ENCODE measurements around the gene CCR6. TPM values are rescaled to one million over a fixed set of nuclear protein-coding genes. Genes with fewer than 3 reads are reported as not detected.

Gene CCR6
- total RNA-seq, 4 donors from 2014 or later = 0.23 to 2.4 (median 0.57) TPM; not detected in 1

DNA sequence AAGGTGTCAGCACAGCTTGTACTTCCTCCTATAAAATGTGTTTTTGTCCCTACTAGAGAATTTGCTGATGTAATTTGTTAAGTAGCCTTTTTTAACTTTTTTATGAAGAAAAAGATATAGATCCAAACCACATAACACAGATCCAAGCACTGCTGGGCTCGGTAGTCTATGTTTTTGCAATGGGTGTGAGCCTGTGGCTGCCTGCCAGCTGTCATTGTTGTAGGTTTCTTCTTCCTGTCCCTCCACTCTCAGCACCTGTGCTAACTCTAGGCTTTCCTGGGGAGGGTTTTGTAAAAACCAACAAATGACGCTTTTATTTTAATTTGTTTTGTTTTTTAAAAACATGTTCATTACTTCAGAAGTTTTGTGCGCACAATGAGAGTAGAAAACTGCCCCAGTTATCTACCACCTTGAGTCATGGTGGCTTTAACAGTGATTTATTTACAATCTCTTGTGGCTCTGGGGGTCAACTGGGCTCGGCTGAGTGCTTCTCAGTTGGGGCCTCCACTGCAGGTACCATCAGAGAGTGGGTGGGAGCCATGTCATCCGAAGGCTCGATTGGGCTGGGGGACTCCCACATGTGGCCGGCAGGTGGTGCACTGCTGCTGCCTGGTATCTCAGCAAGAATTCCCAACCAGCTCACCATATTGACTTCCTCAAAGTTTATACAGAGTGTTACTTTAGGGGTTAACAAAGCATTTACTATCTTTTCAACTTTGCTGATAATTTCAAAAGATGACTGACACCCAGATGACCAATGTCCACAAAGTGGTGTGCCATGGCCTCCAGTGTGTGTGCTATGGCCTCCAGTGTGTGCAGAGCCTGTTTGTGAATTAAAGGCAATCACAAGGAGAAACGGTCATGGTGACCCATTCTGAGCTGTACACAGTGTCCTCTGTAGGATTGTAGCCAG lies 3.0 kb upstream of the CCR6 start:
- 55 to 68% methylated on average over 7 to 8 of the region's 8 CpGs for WGBS, 2 donors
- H3K27ac ChIP-seq = peak overlapping the region in 2 of 4 donors; percentile 3 to 39
- TF ChIP-seq POLR2A (IDR thresholded peaks at IDR 0.05) = no peak
- TF ChIP-seq, protein P1, sequence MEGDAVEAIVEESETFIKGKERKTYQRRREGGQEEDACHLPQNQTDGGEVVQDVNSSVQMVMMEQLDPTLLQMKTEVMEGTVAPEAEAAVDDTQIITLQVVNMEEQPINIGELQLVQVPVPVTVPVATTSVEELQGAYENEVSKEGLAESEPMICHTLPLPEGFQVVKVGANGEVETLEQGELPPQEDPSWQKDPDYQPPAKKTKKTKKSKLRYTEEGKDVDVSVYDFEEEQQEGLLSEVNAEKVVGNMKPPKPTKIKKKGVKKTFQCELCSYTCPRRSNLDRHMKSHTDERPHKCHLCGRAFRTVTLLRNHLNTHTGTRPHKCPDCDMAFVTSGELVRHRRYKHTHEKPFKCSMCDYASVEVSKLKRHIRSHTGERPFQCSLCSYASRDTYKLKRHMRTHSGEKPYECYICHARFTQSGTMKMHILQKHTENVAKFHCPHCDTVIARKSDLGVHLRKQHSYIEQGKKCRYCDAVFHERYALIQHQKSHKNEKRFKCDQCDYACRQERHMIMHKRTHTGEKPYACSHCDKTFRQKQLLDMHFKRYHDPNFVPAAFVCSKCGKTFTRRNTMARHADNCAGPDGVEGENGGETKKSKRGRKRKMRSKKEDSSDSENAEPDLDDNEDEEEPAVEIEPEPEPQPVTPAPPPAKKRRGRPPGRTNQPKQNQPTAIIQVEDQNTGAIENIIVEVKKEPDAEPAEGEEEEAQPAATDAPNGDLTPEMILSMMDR (IDR thresholded peaks at IDR 0.05) = no peak
- no peak for DNase-seq
- no peak overlapping the region for H3K4me3 ChIP-seq
- peaks cover 0 to 15% (median 0%) of the 10 kb centered on the region in 3 donors for H3K4me1 ChIP-seq
- H3K9me3 ChIP-seq = no peaks in the 10 kb centered on the region
- H3K27me3 ChIP-seq = peaks cover 0 to 29% (median 0%) of the 10 kb centered on the region in 4 donors
- H3K36me3 ChIP-seq = no peaks in the 10 kb centered on the region
- intact Hi-C loops (cut with DNase I) = no loop called here

DNA sequence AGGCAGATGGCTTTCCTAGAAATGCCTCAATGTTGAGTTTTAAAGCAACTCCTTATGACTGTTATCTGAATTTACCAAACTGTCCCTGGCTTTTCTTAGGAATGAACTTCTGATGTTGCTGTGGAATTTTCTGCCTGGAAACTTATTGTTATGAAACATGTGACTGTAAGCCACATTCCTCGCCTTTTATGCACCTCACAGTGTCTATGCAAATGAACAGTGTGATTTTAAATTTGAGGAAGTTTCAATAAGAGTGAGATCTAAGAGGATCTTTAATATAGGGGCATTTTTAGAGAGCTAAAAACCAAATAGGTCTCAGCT lies 2.4 kb upstream of the CCR6 start:
- Histone ChIP-seq H3K4me1 (peaks cover 0 to 12% (median 0%) of the 10 kb centered on the region in 3 donors), H3K4me3 (no peak overlapping the region), H3K27me3 (peaks cover 0 to 29% (median 0%) of the 10 kb centered on the region in 4 donors), H3K9me3 (no peaks in the 10 kb centered on the region), H3K36me3 (no peaks in the 10 kb centered on the region), H3K27ac (peak overlapping the region in 2 of 4 donors; percentile 3 to 22)
- DNase-seq = no peak
- no peak for TF ChIP-seq POLR2A (IDR thresholded peaks at IDR 0.05)
- TF ChIP-seq, protein P1 (IDR thresholded peaks at IDR 0.05) = no peak
- 30 to 73% methylated on average over 1 of the region's 1 CpG for WGBS, 2 donors
- intact Hi-C loops (cut with DNase I) = no loop called here

DNA sequence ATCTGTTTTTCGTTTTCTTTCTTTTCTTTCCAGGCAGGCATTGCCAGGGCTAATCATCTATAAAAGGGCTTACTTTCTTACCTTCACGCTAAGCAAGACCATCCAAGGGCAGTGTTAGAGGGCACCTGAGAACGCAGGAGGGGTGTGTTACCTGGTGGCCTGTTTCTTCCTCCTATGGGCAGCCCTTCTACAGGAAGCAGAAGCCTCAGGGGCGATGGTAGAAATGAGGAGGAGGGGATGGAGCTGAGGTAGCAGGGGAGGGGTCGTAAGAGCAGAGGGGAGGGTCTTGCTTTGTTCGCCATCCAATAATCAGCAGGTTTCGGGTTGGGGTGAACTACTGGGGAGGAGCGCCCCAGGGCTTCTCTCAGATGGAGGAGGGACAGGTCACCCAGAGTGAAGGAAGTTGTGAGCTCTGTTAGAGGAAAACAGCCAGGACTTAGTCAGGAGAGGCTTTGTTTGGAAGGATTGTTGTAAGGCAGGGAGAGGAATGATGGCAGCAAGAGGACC lies 1.5 kb upstream of the CCR6 start:
- no peak for TF ChIP-seq POLR2A (IDR thresholded peaks at IDR 0.05)
- TF ChIP-seq, protein P1 (IDR thresholded peaks at IDR 0.05) = no peak
- no peaks in the 10 kb centered on the region for H3K36me3 ChIP-seq
- peaks cover 0 to 4% (median 0%) of the 10 kb centered on the region in 3 donors for H3K4me1 ChIP-seq
- WGBS, 2 donors = 65 to 80% methylated on average over 7 to 8 of the region's 8 CpGs
- DNase-seq = no peak
- intact Hi-C loops (cut with DNase I) = no loop called here
- no peak overlapping the region for H3K4me3 ChIP-seq
- H3K27ac ChIP-seq = peak overlapping the region in 2 of 4 donors; percentile 17 to 52
- H3K27me3 ChIP-seq = peaks cover 0 to 27% (median 0%) of the 10 kb centered on the region in 4 donors
- no peaks in the 10 kb centered on the region for H3K9me3 ChIP-seq

DNA sequence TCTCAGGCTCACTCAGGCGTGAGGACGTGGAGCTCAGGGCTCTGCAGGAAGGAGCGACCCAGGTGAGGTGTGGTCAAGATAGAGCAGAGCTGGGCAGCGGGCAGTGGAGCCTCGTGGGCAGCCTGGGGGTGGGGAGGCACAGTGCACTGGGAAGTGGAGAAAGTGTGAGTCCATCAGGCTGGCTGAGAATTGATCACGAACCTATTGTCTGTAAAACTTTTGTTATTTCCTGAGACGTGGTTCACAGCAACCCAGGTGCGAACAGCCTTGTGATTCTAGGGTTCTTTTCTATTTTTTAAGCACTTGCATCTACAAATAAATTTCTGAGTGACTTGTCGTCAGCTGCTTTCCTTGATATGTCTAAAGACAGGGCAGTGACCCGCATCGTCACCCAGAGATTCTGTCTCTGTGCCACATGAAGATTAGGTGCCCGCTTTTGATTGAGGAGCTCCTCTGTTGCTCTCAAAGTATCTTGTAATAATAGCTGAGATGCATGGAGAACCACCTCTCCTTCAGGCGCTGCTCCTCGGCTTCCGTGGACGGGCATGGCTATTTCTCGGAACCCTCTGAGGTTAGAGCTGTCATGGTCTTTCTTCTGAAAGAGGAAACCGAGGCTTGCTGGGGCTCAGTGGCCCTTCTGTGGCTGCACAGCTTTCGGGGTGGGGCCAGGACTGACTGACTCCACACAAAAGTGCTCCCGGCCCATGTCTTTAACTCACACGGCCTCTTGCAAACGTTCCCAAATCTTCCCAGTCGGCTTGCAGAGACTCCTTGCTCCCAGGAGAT lies 662 bp upstream of the CCR6 start:
- intact Hi-C loops (cut with DNase I) = no loop called here
- Histone ChIP-seq H3K9me3 (no peaks in the 10 kb centered on the region), H3K36me3 (no peaks in the 10 kb centered on the region), H3K4me3 (no peak overlapping the region), H3K27me3 (peaks cover 0 to 19% (median 0%) of the 10 kb centered on the region in 4 donors), H3K4me1 (no peaks in the 10 kb centered on the region), H3K27ac (peak overlapping the region in 2 of 4 donors; percentile 17 to 52)
- DNase-seq = no peak
- TF ChIP-seq, protein P1 (IDR thresholded peaks at IDR 0.05) = no peak
- TF ChIP-seq POLR2A (IDR thresholded peaks at IDR 0.05) = no peak
- 63 to 81% methylated on average over 13 to 22 of the region's 23 CpGs for WGBS, 2 donors
